ENCODE data around the gene RD3L. TPM values are rescaled to one million over a fixed set of nuclear protein-coding genes. Genes with fewer than 3 reads are reported as not detected.

Gene RD3L
- total and polyA plus RNA-seq, 2 experiments from 2014 or later: not detected

- TF ChIP-seq STAT1 (IDR thresholded peaks at IDR 0.05; ENCODE audit: unreplicated experiment) (no peak), NANOG (IDR thresholded peaks at IDR 0.05; ENCODE audit: borderline replicate concordance) (no peak), JUNB (IDR thresholded peaks at IDR 0.05; ENCODE audit: unreplicated experiment) (no peak), POLR2AphosphoS5 (IDR thresholded peaks at IDR 0.05; ENCODE audit: low read depth) (no peak), CREB1 (CRISPR knock-in tag; IDR thresholded peaks at IDR 0.05; ENCODE audit: low read depth) (no peak), EZH2 (IDR thresholded peaks at IDR 0.05; ENCODE audit: low read depth, unreplicated experiment) (no peak), ZNF114 (CRISPR knock-in tag; IDR thresholded peaks at IDR 0.05) (no peak), ETS1 (IDR thresholded peaks at IDR 0.05) (no peak), EZH2phosphoT487 (IDR thresholded peaks at IDR 0.05; ENCODE audit: unreplicated experiment) (no peak), ZNF462 (CRISPR knock-in tag; IDR thresholded peaks at IDR 0.05) (no peak), ZNF331 (CRISPR knock-in tag; IDR thresholded peaks at IDR 0.05; ENCODE audit: low read depth) (no peak), REST (IDR thresholded peaks at IDR 0.05; ENCODE audit: unreplicated experiment) (no peak), CTCF (conservative IDR thresholded peaks at IDR 0.05; ENCODE audit: low read depth in 2 of 2) (no peak)
- Mint-ChIP-seq H3K4me1 (peaks cover 3% of the 10 kb centered on the region; the same call in 2 of the 3 replicates), H3K4me3 (no peak overlapping the region), H3K9me3 (no peaks in the 10 kb centered on the region), H3K27ac (no peak overlapping the region), H3K27me3 (ENCODE audit: insufficient read depth, low read depth, poor library complexity) (peaks cover 4% of the 10 kb centered on the region), H3K36me3 (ENCODE audit: low read depth) (no peaks in the 10 kb centered on the region)
- no peak overlapping the region for H3K4me3 ChIP-seq
- H3K4me1 ChIP-seq (ENCODE audit: insufficient read depth): no peaks in the 10 kb centered on the region
- H3K79me2 ChIP-seq (replicated peaks; ENCODE audit: insufficient read depth): no peaks in the 10 kb centered on the region
- no peaks in the 10 kb centered on the region for H3K36me3 ChIP-seq (ENCODE audit: insufficient read depth)
- H2AFZ ChIP-seq: no peak overlapping the region
- no peak overlapping the region for H3K27ac ChIP-seq (ENCODE audit: low read depth)
- H3K27me3 ChIP-seq (ENCODE audit: insufficient read depth): no peaks in the 10 kb centered on the region
- no peaks in the 10 kb centered on the region for H4K20me1 ChIP-seq (replicated peaks; ENCODE audit: insufficient read depth)
- H3F3A ChIP-seq (replicated peaks; ENCODE audit: low read depth): no peaks in the 10 kb centered on the region
- no peak for ATAC-seq
- no peaks in the 10 kb centered on the region for H3K9me2 ChIP-seq (ENCODE audit: insufficient read depth)
- DNase-seq (ENCODE audit: low spot score): no peak
- H3K4me2 ChIP-seq: no peak overlapping the region
Measured at GRCh38 chr14:103935102-103935501, 7.2 kb downstream of the RD3L start.

Measured in GM23338 (cell line).